PC-3 (cell line): Measurements from ENCODE around the gene KCNK10.

ENCODE experiments used
- EZH2 ChIP-seq: fragments of 300-600 bp; sonication (generic); IDR thresholded peaks from one replicate; pipeline ENCODE4 v1.6.1; 2017; ENCODE audit warnings: antibody characterized with exemption, mild to moderate bottlenecking, low read length; ENCODE audit not compliant: unreplicated experiment
- TF ChIP-seq, protein P1 (sequence below): fragments of 300-600 bp; sonication (generic); conservative IDR thresholded peaks from 2 replicates; pipeline ENCODE4 v1.5.1; 2017; ENCODE audit warnings: antibody characterized with exemption, low read depth, mild to moderate bottlenecking, low read length

DNA sequence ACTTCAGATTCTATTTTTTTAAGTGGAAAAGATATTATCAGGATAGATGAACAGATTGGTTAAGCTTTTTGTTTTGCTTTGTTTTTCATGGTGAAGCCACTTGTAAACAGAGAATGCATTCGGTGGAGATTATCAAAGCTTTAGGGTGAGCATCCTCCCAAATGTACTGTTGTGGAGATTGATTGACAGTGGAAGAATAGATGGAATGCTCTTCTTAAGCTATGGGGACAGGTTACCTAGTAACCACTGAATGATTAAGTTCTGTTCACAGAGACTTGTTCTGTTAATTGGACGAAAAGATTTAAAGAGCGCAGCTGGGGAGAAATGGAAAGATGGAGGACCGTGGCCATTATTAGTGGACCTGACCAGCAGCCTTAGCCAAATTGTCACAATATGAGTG, 40.6 kb upstream of the KCNK10 start:
- TF ChIP-seq, protein P1, sequence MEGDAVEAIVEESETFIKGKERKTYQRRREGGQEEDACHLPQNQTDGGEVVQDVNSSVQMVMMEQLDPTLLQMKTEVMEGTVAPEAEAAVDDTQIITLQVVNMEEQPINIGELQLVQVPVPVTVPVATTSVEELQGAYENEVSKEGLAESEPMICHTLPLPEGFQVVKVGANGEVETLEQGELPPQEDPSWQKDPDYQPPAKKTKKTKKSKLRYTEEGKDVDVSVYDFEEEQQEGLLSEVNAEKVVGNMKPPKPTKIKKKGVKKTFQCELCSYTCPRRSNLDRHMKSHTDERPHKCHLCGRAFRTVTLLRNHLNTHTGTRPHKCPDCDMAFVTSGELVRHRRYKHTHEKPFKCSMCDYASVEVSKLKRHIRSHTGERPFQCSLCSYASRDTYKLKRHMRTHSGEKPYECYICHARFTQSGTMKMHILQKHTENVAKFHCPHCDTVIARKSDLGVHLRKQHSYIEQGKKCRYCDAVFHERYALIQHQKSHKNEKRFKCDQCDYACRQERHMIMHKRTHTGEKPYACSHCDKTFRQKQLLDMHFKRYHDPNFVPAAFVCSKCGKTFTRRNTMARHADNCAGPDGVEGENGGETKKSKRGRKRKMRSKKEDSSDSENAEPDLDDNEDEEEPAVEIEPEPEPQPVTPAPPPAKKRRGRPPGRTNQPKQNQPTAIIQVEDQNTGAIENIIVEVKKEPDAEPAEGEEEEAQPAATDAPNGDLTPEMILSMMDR: no peak
- no peak for TF ChIP-seq EZH2
